K562 (cell line): ENCODE results near the gene MPIG6B. TPM values are rescaled to one million over a fixed set of nuclear protein-coding genes. Genes with fewer than 3 reads are reported as not detected.

ENCODE experiments used
- ATAC-seq: fragments of 200-7000 bp; cut with Tn5 transposase; 3 replicates; pipeline ENCODE4 v1.9.1; 2020; ENCODE audit warnings: moderate library complexity
- BruUV-seq: library from RNA; stranded (reverse); fragments of 400-500 nt; replicated peaks from 2 replicates; lab custom pipeline; 2021; lab: Mats Ljungman, UMichigan
- CTCF ChIA-PET: fragments of 300-600 bp; formaldehyde crosslinking; extraction: SDS; loops from one replicate; lab custom pipeline; 2021; ENCODE audit warnings: low intra/inter-chr PET ratio; lab: Yijun Ruan, JAX
- POLR2A ChIA-PET: fragments of 300-600, 350-650 bp; sonication (Branson Sonifier 250); formaldehyde crosslinking; extraction: SDS; loops from one replicate; lab custom pipeline; 2021; ENCODE audit warnings: antibody characterized with exemption, inconsistent platforms; lab: Yijun Ruan, JAX
- DNase-seq, 4 experiments: peaks; one replicate each; pipeline versions ENCODE4 v3.0.0 to v3.0.0-alpha.2; 2011 to 2018; ENCODE audit warnings: low spot score in 3 of 4, mixed read lengths in 3 of 4; ENCODE audit errors: extremely low read depth in 1 of 4
- FAIRE-seq: peaks from 2 replicates; lab custom pipeline; 2011; peaks lifted over from hg19 to GRCh38; lab: Jason Lieb, UNC
- H2AFZ ChIP-seq: 2 replicates; pipeline ENCODE4 v1.6.0; 2011; ENCODE audit warnings: low read depth, low read length, control low read depth, inconsistent platforms
- H3K27ac ChIP-seq: fragments of 200-600 bp; 3 replicates; pipeline ENCODE4 v1.8.0; 2011; ENCODE audit warnings: low read depth, mild to moderate bottlenecking, control low read depth, inconsistent platforms, low read length, moderate library complexity, mixed read lengths; ENCODE audit errors: extremely low read depth
- H3K27me3 ChIP-seq, 2 experiments: fragments of 300-600 bp in 1 of 2; 2 replicates in 1 of 2; 3 replicates in 1 of 2; pipeline versions ENCODE4 v1.6.0 to v1.8.0; 2011; ENCODE audit warnings: inconsistent platforms in 2 of 2, low read length in 2 of 2, mild to moderate bottlenecking in 1 of 2, mixed read lengths in 1 of 2, moderate library complexity in 1 of 2; ENCODE audit not compliant: control insufficient read depth in 2 of 2, insufficient read depth in 2 of 2
- H3K36me3 ChIP-seq: fragments of 300-600 bp; 3 replicates; pipeline ENCODE4 v1.8.0; 2011; ENCODE audit warnings: mild to moderate bottlenecking, low read length, inconsistent platforms; ENCODE audit not compliant: control insufficient read depth, insufficient read depth
- H3K4me1 ChIP-seq, 2 experiments: fragments of 200-600 bp in 1 of 2; replicated peaks in 1 of 2; 2 replicates in 1 of 2; 3 replicates in 1 of 2; pipeline versions ENCODE4 v1.5.1 to v1.8.0; 2011; ENCODE audit warnings: inconsistent platforms in 2 of 2, low read length in 2 of 2, mild to moderate bottlenecking in 1 of 2, mixed read lengths in 1 of 2, moderate library complexity in 1 of 2; ENCODE audit not compliant: control insufficient read depth in 2 of 2, insufficient read depth in 2 of 2
- H3K4me2 ChIP-seq: 2 replicates; pipeline ENCODE4 v1.6.1; 2011; ENCODE audit warnings: low read length, control low read depth, inconsistent platforms, mixed read lengths; ENCODE audit not compliant: insufficient read depth
- H3K4me3 ChIP-seq: fragments of 200-600 bp; sonication (generic), shearing (Covaris generic); 2 replicates; pipeline ENCODE4 v1.5.1; 2016; ENCODE audit warnings: control low read depth, inconsistent platforms
- H3K79me2 ChIP-seq: fragments of 200-600 bp; 3 replicates; pipeline ENCODE4 v1.8.0; 2011; ENCODE audit warnings: low read length, inconsistent platforms; ENCODE audit not compliant: control insufficient read depth, insufficient read depth
- H3K9ac ChIP-seq, 2 experiments: 2 replicates each; pipeline versions ENCODE4 v1.6.0 to v1.6.1; 2011; ENCODE audit warnings: low read depth in 2 of 2, low read length in 2 of 2, control low read depth in 1 of 2, inconsistent platforms in 1 of 2, mild to moderate bottlenecking in 1 of 2, mixed read lengths in 1 of 2; ENCODE audit not compliant: insufficient read depth in 1 of 2
- H3K9me1 ChIP-seq: one replicate; pipeline ENCODE4 v1.6.0; 2011; ENCODE audit warnings: inconsistent platforms, mild to moderate bottlenecking, low read length, moderate library complexity; ENCODE audit not compliant: control insufficient read depth, insufficient read depth
- H3K9me3 ChIP-seq: replicated peaks from 2 replicates; pipeline ENCODE4 v1.5.1; 2011; ENCODE audit warnings: low read depth, low read length, inconsistent platforms; ENCODE audit not compliant: control insufficient read depth, insufficient read depth
- H4K20me1 ChIP-seq: replicated peaks from 2 replicates; pipeline ENCODE4 v1.6.1; 2011; ENCODE audit warnings: low read length, inconsistent platforms, mixed read lengths; ENCODE audit not compliant: control insufficient read depth, insufficient read depth
- BDP1 ChIP-seq: IDR thresholded peaks from 3 replicates; pipeline ENCODE4 v1.6.1; 2011; ENCODE audit not compliant: insufficient read length, insufficient read depth
- FOXK1 ChIP-seq: sonication (generic); formaldehyde crosslinking; IDR thresholded peaks from 2 replicates; pipeline ENCODE4 v1.8.0; 2022; ENCODE audit warnings: missing genetic modification reagents, mild to moderate bottlenecking, borderline replicate concordance
- HDAC2 ChIP-seq: fragments of 450-650 bp; IDR thresholded peaks from 2 replicates; pipeline ENCODE4 v1.6.1; 2016; ENCODE audit warnings: mild to moderate bottlenecking
- IFI16 ChIP-seq: fragments of 250-450 bp; sonication (Bioruptor Pico); IDR thresholded peaks from 2 replicates; pipeline ENCODE4 v2.1.2; 2022; ENCODE audit warnings: mild to moderate bottlenecking, inconsistent platforms
- MYC ChIP-seq, 2 experiments: fragments of 250-450 bp in 1 of 2; sonication (Bioruptor Pico) in 1 of 2; IDR thresholded peaks; 2 replicates each; pipeline versions ENCODE4 v1.5.1 to v1.6.1; 2012 to 2021; ENCODE audit warnings: low read depth in 2 of 2, borderline replicate concordance in 1 of 2, improper control_type of control experiment in 1 of 2, low read length in 1 of 2, mild to moderate bottlenecking in 1 of 2, moderate library complexity in 1 of 2
- NONO ChIP-seq, 2 experiments: fragments of 200-400 bp in 1 of 2; fragments of 450-650 bp in 1 of 2; formaldehyde crosslinking in 1 of 2; IDR thresholded peaks; 2 replicates each; pipeline ENCODE4 v1.6.1; 2017; ENCODE audit warnings: low read depth in 2 of 2, mild to moderate bottlenecking in 2 of 2, moderate library complexity in 2 of 2, low read length in 1 of 2
- PCBP2 ChIP-seq: fragments of 200-400 bp; formaldehyde crosslinking; IDR thresholded peaks from 2 replicates; pipeline ENCODE4 v1.6.1; 2018; ENCODE audit warnings: low read length, low read depth, mild to moderate bottlenecking, moderate library complexity; ENCODE audit not compliant: poor library complexity, severe bottlenecking
- PTRF ChIP-seq: fragments of 450-650 bp; IDR thresholded peaks from 2 replicates; pipeline ENCODE4 v1.6.1; 2016; ENCODE audit warnings: mild to moderate bottlenecking, missing genetic modification characterization, missing compliant biosample characterization
- SMARCE1 ChIP-seq: fragments of 450-650 bp; IDR thresholded peaks from 2 replicates; pipeline ENCODE4 v1.7.1; 2016; ENCODE audit warnings: mild to moderate bottlenecking
- TCF7 ChIP-seq: sonication (generic); IDR thresholded peaks from 2 replicates; pipeline ENCODE4 v1.6.1; 2016; ENCODE audit warnings: antibody characterized with exemption, borderline replicate concordance
- YY1 ChIP-seq, 3 experiments: IDR thresholded peaks; 2 replicates each; pipeline ENCODE4 v1.6.1; 2011; ENCODE audit warnings: low read length in 2 of 3, mild to moderate bottlenecking in 2 of 3, moderate library complexity in 2 of 3, borderline replicate concordance in 1 of 3, control low read depth in 1 of 3, low read depth in 1 of 3; ENCODE audit not compliant: insufficient read depth in 3 of 3, insufficient replicate concordance in 2 of 3, control insufficient read depth in 1 of 3, insufficient read length in 1 of 3; ENCODE audit errors: extremely low read depth in 1 of 3
- ZNF239 ChIP-seq: fragments of 250-450 bp; sonication (Bioruptor Pico); IDR thresholded peaks from 2 replicates; pipeline ENCODE4 v1.4.0; 2020; ENCODE audit warnings: mild to moderate bottlenecking
- ZNF76 ChIP-seq: fragments of 250-450 bp; sonication (Bioruptor Pico); IDR thresholded peaks from 2 replicates; pipeline ENCODE4 v1.4.0; 2020; ENCODE audit warnings: mild to moderate bottlenecking, moderate library complexity, borderline replicate concordance
- WGBS: fragments of 100-300 bp; shearing (Covaris generic); methylation state at CpG from one replicate; pipeline ENCODE4 v1.1.6; 2016; ENCODE audit warnings: low coverage, mixed read lengths; ENCODE audit not compliant: insufficient coverage; ENCODE audit errors: missing lambda C conversion rate; 5-methylcytosine and 5-hydroxymethylcytosine counted together
- in situ Hi-C: fragments of 300-500 bp; cut with MboI; formaldehyde crosslinking; loops from 4 replicates; pipeline ENCODE4 v1.15.0; 2018; ENCODE audit warnings: inconsistent platforms, mixed read lengths
- intact Hi-C: fragments of 100-400 bp; cut with micrococcal nuclease; formaldehyde crosslinking; loops from 2 replicates; pipeline ENCODE4 v1.14.2; 2022
- polyA plus RNA-seq, 8 experiments: library from polyadenylated mRNA; depleted of rRNA in 4 of 8; stranded (reverse) in 5 of 8; unstranded in 3 of 8; fragments of >200 nt; fragmentation: Nextera tagmentation in 2 of 8; fragmentation: Illumina TruSeq in 1 of 8; extraction: Ambion mirVana in 2 of 8; extraction: Trizol in 1 of 8; gene quantifications; 2 replicates each; pipeline versions ENCODE4 v1.2.1 to v1.2.3, GENCODE V29; 2011 to 2014; ENCODE audit warnings: inconsistent platforms in 1 of 8, missing spikeins in 1 of 8
- total RNA-seq, 7 experiments: library from RNA; depleted of rRNA in 6 of 7; stranded (reverse); fragments of >200 nt in 6 of 7; fragmentation: Illumina TruSeq in 2 of 7; extraction: Trizol in 2 of 7; gene quantifications; 2 replicates each; pipeline versions ENCODE4 v1.2.1 to v1.2.3, GENCODE V29; 2011 to 2021; ENCODE audit warnings: low replicate concordance in 1 of 7
- TF ChIP-seq, protein P1 (sequence below): fragments of 250-450 bp; sonication (Bioruptor Pico); IDR thresholded peaks from 2 replicates; pipeline ENCODE4 v1.5.0; 2022; ENCODE audit warnings: mild to moderate bottlenecking
- TF ChIP-seq, protein P2 (sequence below), 2 experiments: fragments of 200-800 bp in 1 of 2; sonication (Bioruptor generic) in 1 of 2; sonication (generic) in 1 of 2; formaldehyde crosslinking in 1 of 2; IDR thresholded peaks in 1 of 2; conservative IDR thresholded peaks in 1 of 2; 2 replicates each; pipeline versions ENCODE4 v1.5.0 to v1.6.1; 2016 to 2020; ENCODE audit warnings: missing compliant biosample characterization in 1 of 2, missing genetic modification characterization in 1 of 2, missing genetic modification reagents in 1 of 2
- TF ChIP-seq, protein P3 (sequence below): fragments of 250-450 bp; sonication (Bioruptor Pico); IDR thresholded peaks from 2 replicates; pipeline ENCODE4 v1.4.0; 2020

MPIG6B gene
- total and polyA plus RNA-seq, 9 of the 15 experiments (the other 6 are each of a cell fraction or from before 2014, with no cell fraction given), result 0.11 to 1.2 (median 0.28) TPM; not detected in 1

DNA sequence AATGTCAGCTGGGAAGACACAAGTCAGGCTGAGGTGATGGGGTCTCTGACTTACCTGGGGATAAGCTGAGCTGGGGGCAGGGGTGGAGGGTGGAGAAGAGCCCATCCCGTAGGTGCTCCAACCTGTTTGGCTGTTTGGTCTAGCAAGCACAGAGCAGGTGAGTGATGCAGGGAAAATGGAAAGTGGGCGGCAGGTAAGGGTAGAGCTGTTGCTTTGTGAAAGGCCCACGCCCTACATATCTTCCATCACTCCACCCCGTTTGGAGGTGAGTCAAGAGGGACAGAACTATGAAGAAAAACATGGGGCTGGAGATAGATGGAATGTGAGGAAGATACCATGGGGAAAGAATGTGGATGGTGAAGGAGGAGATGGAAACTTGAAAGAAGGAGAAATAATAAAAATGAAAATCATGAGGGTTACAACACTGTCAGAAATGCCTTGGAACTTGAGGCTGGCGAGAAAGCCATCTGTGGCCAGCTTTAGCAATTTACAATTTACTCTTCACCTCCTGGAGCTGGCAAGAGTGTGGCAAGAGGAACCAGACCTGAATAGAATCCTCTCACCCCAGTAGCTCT lies 2.9 kb upstream of the MPIG6B start:
- Histone ChIP-seq H3K4me3 (no peak overlapping the region), H3K9me1 (no peaks in the 10 kb centered on the region), H4K20me1 (no peaks in the 10 kb centered on the region), H3K36me3 (no peaks in the 10 kb centered on the region), H2AFZ (no peak overlapping the region), H3K9me3 (no peaks in the 10 kb centered on the region), H3K27ac (no peak overlapping the region), H3K4me2 (no peak overlapping the region), H3K4me1 (peaks cover 16 to 23% of the 10 kb centered on the region in 2 experiments; a peak in 4 of 5 replicates), H3K9ac (peak overlapping the region in 1 of 2 experiments; percentile 61; a peak in 2 of 4 replicates), H3K27me3 (no peaks in the 10 kb centered on the region), H3K79me2 (no peaks in the 10 kb centered on the region)
- intact Hi-C loops, result no loop called here
- ChIA-PET CTCF (no interaction called here), POLR2A (interaction anchor here (0.7 to 15.0 kb wide), 9 partner anchors 8 to 146 kb away, joined by 3 to 236 read pairs (median 3); partner anchors contain the start of genes ABHD16A, CLIC1, DDAH2 and GPANK1)
- in situ Hi-C loops, result no loop called here
- no peak for DNase-seq
- ATAC-seq, result no peak
- 35% methylated on average over 5 of the region's 5 CpGs for WGBS
- BruUV-seq, result no TSS peak
- no peak for FAIRE-seq
- TF ChIP-seq YY1 (IDR thresholded peaks at IDR 0.05; ENCODE audit: borderline replicate concordance in 1 of 3, control insufficient read depth in 1 of 3, extremely low read depth in 1 of 3, insufficient read depth in 3 of 3, insufficient read length in 1 of 3, insufficient replicate concordance in 2 of 3, low read depth in 1 of 3, low read length in 2 of 3) (no peak), TCF7 (no peak), FOXK1 (CRISPR knock-in tag) (no peak), MYC (IDR thresholded peaks at IDR 0.05; ENCODE audit: low read depth, low read length) (no peak), MYC (CRISPR knock-in tag; IDR thresholded peaks at IDR 0.05; ENCODE audit: borderline replicate concordance, low read depth) (no peak), HDAC2 (no peak), PTRF (tag) (no peak), IFI16 (no peak), ZNF76 (CRISPR knock-in tag) (no peak), SMARCE1 (no peak), PCBP2 (no peak), BDP1 (no peak), NONO (IDR thresholded peaks at IDR 0.05; ENCODE audit: low read depth in 2 of 2, low read length in 1 of 2) (no peak), ZNF239 (CRISPR knock-in tag) (no peak)
- TF ChIP-seq, protein P1, sequence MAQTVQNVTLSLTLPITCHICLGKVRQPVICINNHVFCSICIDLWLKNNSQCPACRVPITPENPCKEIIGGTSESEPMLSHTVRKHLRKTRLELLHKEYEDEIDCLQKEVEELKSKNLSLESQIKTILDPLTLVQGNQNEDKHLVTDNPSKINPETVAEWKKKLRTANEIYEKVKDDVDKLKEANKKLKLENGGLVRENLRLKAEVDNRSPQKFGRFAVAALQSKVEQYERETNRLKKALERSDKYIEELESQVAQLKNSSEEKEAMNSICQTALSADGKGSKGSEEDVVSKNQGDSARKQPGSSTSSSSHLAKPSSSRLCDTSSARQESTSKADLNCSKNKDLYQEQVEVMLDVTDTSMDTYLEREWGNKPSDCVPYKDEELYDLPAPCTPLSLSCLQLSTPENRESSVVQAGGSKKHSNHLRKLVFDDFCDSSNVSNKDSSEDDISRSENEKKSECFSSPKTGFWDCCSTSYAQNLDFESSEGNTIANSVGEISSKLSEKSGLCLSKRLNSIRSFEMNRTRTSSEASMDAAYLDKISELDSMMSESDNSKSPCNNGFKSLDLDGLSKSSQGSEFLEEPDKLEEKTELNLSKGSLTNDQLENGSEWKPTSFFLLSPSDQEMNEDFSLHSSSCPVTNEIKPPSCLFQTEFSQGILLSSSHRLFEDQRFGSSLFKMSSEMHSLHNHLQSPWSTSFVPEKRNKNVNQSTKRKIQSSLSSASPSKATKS (CRISPR knock-in tag), result no peak
- TF ChIP-seq, protein P2, sequence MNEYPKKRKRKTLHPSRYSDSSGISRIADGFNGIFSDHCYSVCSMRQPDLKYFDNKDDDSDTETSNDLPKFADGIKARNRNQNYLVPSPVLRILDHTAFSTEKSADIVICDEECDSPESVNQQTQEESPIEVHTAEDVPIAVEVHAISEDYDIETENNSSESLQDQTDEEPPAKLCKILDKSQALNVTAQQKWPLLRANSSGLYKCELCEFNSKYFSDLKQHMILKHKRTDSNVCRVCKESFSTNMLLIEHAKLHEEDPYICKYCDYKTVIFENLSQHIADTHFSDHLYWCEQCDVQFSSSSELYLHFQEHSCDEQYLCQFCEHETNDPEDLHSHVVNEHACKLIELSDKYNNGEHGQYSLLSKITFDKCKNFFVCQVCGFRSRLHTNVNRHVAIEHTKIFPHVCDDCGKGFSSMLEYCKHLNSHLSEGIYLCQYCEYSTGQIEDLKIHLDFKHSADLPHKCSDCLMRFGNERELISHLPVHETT (CRISPR knock-in tag; conservative IDR thresholded peaks at IDR 0.05 in 1 of 2, IDR thresholded peaks at IDR 0.05 in 1 of 2), result no peak
- TF ChIP-seq, protein P3, sequence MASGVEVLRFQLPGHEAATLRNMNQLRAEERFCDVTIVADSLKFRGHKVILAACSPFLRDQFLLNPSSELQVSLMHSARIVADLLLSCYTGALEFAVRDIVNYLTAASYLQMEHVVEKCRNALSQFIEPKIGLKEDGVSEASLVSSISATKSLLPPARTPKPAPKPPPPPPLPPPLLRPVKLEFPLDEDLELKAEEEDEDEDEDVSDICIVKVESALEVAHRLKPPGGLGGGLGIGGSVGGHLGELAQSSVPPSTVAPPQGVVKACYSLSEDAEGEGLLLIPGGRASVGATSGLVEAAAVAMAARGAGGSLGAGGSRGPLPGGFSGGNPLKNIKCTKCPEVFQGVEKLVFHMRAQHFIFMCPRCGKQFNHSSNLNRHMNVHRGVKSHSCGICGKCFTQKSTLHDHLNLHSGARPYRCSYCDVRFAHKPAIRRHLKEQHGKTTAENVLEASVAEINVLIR (CRISPR knock-in tag), result no peak
